Islet precursor cell (in vitro differentiated cells): ENCODE data around the gene ATP6AP1.
"Not testable (repeated sequence)": the region's sequence is repeated elsewhere in the genome, so short reads cannot be mapped to it uniquely, and the experiment has no call there.

ENCODE experiments used
- DNase-seq: peaks from one replicate; pipeline ENCODE4 v3.0.0-alpha.2; 2018

The ATP6AP1 gene, protein sequence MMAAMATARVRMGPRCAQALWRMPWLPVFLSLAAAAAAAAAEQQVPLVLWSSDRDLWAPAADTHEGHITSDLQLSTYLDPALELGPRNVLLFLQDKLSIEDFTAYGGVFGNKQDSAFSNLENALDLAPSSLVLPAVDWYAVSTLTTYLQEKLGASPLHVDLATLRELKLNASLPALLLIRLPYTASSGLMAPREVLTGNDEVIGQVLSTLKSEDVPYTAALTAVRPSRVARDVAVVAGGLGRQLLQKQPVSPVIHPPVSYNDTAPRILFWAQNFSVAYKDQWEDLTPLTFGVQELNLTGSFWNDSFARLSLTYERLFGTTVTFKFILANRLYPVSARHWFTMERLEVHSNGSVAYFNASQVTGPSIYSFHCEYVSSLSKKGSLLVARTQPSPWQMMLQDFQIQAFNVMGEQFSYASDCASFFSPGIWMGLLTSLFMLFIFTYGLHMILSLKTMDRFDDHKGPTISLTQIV

DNA sequence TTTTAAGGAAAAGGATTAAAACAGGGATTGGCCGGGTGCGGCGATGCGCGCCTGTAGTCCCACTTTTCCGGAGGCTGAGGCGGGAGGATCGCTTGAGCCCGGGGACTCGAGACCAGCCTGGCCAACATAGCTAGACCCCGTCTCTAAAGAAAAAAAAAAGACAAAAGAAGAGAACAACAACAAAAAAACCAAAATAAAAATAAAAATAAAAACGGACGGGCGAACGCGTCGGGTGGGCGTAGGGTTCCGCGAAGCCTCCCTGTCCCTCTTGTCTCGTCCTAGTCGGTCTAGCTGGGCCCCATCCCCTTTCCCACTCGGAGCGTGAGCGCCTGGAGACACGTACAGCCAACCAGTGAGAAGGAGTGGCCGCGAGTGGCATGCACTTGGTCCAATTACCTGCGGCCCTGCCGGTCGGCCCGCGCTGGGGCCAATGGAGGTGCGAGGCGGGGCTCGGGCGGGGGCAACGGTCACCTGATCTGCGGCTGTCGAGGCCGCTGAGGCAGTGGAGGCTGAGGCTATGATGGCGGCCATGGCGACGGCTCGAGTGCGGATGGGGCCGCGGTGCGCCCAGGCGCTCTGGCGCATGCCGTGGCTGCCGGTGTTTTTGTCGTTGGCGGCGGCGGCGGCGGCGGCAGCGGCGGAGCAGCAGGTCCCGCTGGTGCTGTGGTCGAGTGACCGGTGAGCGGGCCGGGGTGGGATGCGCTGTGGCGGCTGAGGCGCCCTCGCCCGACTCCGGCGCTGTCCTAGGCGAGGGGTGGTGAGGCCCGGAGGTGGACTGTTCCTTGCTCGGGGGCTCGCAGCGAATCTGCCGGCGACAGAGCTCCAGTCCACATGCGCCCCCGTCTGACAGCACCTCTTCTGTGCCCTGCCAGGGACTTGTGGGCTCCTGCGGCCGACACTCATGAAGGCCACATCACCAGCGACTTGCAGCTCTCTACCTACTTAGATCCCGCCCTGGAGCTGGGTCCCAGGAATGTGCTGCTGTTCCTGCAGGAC lies at the start of gene ATP6AP1:
Gene ATP6AP1, plus strand, starts transcription at position 502 of the 996 bp plus-strand sequence. Its CDS starts 16 bp downstream, at position 518.
- DNase-seq: peak; percentile 97

DNA sequence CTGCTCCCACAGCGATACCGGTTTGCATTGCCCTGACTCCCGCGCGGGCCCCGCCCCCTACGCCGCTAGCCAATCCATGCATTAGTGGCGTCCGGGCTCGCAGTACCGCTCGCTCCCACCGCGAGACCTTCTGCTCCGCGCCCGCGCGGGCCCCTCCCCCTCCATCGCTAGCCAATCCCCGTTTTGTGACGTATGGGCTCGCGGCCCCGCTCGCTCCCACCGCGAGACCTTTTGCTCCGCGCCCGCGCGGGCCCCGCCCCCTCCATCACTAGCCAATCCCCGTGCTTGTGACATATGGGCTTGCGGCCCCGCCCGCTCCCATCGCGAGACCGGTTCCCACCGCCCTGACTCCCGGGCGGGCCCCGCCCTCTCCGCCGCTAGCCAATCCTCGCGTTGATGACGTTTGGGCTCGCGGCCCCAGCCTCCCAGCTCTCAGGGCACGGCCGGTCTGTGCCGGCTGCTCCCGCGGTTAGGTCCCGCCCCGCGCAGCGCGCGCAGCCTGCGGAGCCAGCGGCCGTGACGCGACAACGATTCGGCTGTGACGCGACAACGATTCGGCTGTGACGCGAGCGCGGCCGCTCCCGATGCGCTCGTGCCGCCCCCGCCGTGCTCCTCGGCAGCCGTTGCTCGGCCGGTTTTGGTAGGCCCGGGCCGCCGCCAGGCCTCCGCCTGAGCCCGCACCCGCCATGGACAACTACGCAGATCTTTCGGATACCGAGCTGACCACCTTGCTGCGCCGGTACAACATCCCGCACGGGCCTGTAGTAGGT lies 49.5 kb upstream of the ATP6AP1 start, which contains the start of gene EMD:
Gene EMD, plus strand, starts transcription at position 497 of the 770 bp plus-strand sequence. Its CDS starts 190 bp downstream, at position 687.
- DNase-seq: peak; percentile 99

DNA sequence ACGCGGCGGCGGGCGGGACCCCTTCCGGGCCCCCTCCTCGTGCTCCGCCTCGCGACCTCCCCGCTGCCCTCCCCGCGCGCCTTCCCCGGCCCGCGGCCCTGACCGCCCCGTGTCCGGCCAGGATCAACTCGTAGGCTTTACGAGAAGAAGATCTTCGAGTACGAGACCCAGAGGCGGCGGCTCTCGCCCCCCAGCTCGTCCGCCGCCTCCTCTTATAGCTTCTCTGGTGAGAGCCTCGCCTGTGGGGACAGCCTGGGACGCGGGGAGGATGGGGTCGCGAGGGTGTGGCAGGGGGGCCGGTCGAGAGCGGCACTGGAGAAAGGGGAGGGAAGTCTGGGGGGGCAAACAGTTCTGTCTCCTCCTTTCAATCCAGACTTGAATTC lies 48.9 kb upstream of the ATP6AP1 start:
- DNase-seq: no peak

DNA sequence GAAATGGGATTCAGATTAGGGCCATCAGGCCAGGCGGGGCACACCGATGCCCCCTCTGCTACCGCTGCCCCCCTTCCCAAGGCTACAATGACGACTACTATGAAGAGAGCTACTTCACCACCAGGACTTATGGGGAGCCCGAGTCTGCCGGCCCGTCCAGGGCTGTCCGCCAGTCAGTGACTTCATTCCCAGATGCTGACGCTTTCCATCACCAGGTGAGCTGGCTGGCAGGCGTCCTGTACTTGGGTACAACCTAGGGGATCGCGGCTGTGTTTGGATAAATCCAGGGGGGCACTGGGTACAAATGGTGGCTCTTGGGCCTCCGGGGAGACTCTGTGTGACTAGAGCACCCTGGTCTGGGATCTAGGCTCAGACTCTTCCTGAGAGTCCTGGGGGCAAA lies 48.3 kb upstream of the ATP6AP1 start:
- no peak for DNase-seq

DNA sequence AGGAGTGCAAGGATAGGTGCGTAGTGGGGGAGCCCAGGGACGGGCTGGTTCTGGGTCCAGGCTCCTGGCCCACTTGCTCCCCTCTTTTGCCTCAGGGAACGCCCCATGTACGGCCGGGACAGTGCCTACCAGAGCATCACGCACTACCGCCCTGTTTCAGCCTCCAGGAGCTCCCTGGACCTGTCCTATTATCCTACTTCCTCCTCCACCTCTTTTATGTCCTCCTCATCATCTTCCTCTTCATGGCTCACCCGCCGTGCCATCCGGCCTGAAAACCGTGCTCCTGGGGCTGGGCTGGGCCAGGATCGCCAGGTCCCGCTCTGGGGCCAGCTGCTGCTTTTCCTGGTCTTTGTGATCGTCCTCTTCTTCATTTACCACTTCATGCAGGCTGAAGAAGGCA lies 47.7 kb upstream of the ATP6AP1 start:
- no peak for DNase-seq

DNA sequence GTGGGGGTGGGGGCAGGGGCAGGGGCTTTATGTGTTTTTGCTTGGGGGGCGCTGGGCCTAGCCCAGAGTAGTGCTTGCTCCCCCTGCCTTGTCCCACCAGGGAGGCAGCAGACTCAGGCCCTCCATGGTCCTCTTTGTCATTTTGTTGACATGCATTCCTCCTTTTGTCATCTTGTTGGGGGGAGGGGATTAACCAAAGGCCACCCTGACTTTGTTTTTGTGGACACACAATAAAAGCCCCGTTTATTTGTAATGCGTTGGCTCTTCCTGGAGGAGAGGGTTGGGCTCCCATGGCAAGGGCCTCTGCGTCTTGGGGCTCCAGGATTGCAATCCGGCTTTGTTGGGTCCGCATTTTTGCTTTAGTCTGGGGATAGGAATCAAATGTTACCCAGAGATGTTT lies 47.2 kb upstream of the ATP6AP1 start:
- DNase-seq: no peak

DNA sequence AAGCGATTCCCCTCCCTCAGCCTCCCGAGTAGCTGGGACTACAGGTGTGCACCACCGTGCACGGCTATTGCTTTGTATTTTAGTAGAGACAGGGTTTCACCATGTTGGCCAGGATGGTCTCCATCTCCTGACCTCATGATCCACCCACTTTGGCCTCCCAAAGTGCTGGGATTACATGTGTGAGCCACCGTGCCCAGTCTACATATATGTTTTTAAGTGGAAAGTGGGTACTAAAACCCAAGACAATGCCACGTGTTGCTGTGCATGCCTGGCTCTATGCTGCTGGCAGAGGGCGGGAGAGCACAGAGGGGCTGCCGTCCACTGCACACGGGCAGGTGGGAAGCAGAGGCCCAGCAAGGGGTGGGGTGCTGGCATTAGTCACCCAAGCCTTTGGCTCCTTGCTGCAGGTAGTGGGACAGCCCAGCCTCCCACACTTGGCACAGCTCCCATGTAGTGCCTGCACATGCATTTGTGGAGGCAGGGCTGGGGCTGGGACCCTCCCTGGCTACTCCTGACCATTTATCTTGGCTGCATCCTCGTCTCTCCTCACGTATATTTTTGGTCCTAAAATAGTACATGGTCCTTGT lies 45.9 kb upstream of the ATP6AP1 start:
- no peak for DNase-seq

DNA sequence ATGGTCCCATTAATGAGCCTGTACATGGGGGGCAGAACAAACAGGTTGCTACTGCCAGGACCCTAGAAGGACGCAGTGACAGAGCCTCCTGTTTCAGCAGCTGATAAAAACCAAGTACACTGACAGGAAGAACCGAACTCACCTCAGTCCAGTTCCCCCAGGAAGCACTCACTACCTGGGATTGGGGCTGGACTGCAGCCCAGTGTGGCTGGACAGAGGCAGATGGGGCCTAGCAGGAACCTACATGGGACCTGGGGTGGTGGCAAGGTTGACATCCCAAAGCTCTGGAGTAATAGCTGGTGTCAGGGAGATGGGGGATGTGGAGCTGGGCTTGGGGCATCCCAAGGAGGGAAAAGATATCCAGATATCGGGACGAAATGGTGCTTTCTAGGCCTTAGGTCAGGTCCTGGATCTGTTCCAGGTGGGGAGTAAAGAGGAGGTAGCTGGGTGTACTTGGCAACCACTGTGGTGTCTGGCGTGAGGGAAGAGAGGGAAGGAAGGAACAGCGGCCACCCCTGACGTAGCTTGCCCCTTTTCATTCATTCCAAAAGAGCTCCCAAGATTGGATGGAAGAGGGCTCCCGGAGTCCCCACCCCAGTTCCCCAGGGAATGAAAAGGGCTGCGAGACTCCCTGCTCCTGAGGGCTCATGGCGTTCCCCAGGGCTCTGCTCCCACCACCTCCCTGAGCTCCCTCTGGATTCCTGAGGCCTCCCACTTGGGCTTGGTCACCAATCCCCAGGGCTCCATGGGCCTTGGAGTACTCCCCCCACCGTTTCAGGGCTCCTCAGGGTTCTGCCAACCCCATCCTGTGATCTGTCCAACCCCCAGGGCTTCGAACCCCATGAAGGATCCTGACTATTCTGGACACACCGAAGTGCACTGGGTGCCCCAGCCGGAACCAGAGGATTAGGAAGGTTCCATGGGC lies 44.9 kb upstream of the ATP6AP1 start:
- DNase-seq: no peak

DNA sequence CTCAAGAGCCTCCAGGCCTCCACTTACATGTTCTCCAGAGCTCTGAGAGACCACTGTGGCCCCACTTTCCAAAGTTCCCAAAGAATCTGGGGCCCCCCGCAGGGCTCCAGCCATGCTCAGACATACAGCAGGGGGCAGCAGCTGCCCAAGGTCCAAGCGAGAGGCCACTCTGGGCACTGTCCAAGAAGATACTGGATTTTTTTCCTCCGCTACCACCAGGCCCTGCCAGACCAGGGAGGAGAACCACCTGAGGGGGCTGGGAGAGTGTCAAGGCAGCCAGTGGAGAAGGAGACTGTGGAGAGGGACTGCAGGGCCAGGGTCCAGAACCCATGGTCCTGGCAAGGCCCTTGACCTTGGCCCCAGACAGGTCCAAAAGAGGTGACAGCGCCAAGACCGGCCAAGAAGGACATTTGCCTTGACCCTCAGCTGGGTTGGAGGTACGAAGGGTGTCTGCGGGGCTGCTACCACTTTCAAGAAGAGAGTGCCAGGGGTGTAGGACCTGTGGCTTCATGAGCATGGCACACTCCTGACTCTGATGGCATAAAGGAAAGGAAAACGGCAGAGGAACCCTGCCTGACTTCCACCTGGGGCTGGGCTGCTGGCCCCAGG lies 44.1 kb upstream of the ATP6AP1 start:
- DNase-seq: no peak

DNA sequence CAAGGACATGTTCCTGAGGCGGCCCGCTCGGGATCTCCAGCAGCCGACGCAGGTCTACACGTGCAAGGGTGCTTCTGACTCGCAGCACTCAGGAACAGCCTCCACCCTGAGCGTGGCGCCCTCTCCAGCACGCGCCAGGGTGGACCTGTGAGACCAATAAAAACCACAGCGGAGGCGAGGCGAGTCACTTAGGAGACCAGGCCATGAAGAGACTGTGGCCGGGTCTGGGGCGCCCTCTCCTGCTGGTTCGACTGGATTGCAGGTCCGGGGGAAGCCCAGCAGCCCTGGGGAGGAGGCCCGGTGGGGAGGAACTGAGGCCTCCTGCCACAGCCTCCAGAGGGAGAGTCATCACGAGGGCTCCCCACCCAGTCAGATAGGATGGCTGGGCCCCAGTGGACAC lies 40.4 kb upstream of the ATP6AP1 start:
- DNase-seq: not testable (repeated sequence)

DNA sequence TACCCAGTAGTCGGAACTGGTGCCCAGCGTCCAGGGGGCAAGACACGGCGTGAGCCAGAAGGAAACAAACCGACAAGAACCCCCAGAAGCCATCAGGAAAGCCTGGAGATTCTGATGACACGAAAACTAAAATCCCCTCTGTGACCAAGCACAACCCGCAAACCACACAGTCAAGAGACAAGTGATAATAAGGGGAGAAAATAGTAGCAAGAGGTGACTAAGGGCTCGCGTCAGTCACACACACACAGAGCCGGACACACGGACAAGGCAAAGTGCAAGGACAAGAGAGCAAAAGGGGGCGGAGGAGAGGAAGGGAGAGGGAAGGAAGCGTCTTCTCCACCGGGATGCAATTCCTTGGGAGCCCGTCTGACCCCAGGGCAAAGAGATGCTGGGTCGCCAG lies 39.8 kb upstream of the ATP6AP1 start:
- not testable (repeated sequence) for DNase-seq

DNA sequence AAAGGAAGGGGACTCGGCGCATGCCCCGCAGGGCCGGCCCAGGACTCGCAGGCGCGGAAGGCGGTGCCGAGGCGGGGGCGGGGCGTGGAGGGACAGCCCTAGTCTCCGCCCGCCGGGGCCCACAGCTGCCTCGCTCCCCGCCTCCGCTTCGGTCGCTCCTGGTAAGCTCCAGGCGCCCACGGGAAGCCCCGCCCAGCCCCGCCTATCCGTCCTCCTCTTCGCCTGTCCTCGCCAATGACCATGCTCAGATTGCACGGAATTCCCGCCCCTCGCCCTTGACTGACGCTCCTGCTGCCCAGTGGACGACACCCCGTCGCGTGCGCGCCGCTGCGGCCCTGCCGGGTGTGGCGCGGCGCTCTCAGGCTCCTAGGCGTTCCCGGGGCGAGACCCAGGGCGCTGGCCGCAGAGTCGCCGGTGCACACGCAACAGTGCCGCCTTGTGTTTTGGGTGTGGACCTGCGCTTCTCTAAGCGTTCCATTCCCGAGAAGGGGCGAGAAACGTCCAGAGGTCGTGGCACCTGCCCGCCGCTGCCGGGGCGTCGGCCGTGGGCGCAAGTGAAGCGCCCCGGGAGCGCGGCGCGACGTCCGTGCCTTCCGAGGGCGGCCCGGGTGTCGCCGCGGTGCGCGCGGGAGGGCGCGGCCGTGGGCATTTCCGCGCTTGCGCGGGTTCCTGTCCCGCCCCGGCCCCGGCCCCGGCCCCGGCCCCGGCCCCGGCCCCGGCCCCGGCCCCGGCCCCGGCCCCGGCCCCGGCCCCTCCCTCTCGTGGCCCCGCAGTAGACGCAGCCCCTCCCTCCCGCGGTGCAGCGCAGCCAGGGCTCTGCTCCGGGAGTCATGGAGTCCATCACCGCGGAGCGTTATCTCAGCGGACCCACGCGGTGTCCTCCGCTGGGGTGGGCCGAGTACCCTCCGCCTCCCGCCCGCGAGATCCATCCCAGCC lies 38.4 kb upstream of the ATP6AP1 start:
- DNase-seq: not testable (repeated sequence)

DNA sequence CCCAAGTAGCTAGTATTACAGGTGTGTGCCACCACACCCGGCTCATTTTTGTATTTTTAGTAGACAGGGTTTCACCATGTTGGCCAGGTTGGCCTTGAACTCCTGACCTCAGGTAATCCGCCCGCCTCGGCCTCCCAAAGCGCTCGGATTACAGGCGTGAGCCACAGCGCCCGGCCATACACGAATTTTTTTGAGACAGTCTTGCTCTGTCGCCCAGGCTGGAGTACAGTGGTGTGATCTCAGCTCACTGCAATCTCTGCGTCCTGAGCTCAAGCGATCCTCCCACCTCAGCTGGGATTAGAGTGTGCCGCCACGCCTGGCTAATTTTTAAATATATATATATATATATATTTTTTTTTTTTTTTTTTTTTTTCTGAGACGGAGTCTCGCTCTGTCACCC lies 32.1 kb upstream of the ATP6AP1 start:
- not testable (repeated sequence) for DNase-seq

DNA sequence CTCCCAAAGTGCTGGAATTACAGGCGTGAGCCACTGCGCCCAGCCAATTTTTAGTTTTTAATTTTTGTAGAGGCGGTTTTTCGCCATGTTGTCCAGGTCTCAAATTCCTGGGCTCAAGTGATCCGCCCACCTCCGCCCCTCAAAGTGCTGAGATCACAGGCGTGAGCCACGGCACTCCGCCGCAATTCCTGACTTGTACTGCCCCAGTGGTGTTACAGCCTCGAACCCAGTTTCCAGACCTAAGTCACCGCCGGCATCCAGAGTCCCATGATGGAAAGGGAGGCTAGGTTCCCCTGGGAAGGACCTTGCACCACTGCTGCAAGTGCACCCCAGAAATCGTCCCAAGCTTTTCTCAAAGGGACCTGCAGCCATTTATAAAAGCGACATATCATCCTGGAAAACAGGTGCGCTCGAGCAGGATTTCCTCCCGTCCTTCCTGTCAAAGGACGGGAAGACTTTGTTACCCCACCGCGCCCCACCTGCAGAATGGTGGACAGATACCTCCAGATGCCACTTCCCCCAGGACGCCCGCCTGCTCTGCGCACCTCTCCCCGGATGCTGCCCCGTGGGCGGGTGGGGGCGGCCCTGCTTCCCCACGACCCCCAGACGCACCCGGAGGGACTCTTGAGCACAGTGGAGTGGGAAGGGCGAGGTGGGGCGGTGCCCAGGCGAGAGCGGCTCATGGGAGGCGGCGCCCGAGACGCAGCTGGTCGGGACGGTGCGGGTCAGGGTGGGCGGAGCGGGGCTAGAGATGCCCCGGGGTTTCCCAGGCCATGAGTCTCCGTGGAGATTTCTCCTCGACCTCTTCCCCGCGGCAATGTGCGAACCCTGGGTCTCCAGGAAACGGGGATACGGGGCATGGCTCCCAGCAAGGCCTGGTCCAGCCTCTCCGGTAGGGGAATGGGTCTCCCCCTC lies 31.2 kb upstream of the ATP6AP1 start:
- DNase-seq: peak; percentile 81

DNA sequence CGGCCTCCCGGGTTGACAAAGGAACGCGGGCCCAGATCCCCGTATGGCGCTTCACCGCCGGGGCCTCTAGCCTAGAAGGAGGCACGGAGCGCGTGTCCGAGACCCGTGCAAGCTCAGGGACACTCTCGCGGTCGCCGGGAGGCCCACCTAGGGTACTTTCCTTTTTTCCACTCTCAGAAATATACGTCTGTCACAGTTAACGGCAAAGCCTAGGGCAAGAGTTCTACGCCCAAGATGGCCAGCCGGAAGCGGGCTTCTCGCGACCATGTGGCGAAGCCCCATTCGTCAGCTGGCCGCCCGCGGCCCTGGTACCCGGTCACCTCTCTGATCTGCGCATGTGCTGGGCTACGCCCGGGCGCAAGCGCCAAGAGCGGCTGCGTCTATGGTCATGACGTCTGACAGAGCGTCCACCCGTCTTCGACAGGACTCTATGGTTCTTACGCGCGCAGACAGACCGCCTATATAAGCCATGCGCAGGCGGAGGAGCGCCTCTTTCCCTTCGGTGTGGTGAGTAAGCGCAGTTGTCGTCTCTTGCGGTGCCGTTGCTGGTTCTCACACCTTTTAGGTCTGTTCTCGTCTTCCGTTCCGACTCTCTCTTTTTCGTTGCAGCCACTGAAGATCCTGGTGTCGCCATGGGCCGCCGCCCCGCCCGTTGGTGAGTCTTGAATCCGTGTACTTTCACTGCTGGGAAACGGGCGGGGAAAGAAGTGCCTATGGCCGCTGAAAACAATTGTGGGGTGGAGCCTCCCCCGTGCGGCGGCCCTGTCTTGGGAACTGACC lies 30.4 kb upstream of the ATP6AP1 start, which contains the start of gene RPL10:
Gene RPL10, plus strand, starts transcription at position 490 of the 780 bp plus-strand sequence. Its CDS starts 143 bp downstream, at position 633.
- DNase-seq: peak; percentile 98

DNA sequence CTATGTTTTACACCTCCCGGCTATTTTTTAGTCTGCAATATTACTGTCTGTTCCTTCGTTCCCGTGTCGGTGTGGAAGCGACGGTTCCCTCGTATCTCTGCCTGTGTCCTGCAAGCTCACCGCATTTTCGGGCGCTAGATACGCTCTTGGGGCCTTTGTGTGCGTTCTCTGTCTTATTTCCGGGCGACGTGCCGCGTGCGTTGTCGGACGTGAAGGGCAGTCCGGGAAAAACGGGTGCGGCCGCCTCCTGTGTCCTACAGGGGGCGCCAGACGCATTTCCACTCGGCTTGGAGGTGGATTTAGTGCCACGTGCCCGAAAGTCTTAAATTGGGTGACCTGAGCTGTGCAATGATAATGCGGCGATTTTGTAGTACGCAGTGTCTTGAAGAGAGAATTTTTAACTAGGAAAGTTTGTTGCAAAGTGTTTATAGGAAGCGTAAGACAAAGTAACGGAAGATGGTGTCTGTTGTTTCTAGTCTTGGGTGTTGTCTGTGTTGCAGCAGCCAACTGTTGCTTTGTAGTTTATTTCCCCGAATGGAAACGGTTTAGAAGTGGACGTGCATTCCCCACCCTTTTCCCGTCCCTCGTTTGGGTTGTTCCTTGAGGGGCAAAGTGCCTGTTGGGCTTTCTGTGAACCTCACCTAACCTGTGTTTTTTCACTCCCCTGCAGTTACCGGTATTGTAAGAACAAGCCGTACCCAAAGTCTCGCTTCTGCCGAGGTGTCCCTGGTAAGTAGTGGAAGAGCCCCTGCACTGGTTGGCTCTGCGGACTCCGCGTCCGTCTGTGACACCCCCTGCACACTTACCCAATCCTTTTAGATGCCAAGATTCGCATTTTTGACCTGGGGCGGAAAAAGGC lies 29.6 kb upstream of the ATP6AP1 start:
- peak; percentile 78 for DNase-seq
